ENCODE data around the gene RALGPS1. TPM values are rescaled to one million over a fixed set of nuclear protein-coding genes. Genes with fewer than 3 reads are reported as not detected.

The RALGPS1 gene
- total RNA-seq, 1 experiment from 2014 or later: 18.6 TPM

GRCh38 chr9:127142931-127143464, 228.4 kb downstream of the RALGPS1 start:
- no peaks in the 10 kb centered on the region for H3K9me3 ChIP-seq (ENCODE audit: control insufficient read depth, low read depth, low read length)
- H2AK5ac ChIP-seq (ENCODE audit: insufficient read length, low read length): no peak overlapping the region
- no peak overlapping the region for H3K18ac ChIP-seq (ENCODE audit: insufficient read length, low read depth, low read length)
- H3K4ac ChIP-seq (ENCODE audit: low read depth, low read length): no peak overlapping the region
- H3K4me1 Mint-ChIP-seq: peaks cover 15 to 21% of the 10 kb centered on the region in 2 experiments
- no peaks in the 10 kb centered on the region for H4K20me1 ChIP-seq (ENCODE audit: control insufficient read depth, insufficient read depth, insufficient read length)
- H2AFZ ChIP-seq (ENCODE audit: low read length): no peak overlapping the region
- no peaks in the 10 kb centered on the region for H3K27me3 ChIP-seq (ENCODE audit: insufficient read depth, low read length)
- no peak for TF ChIP-seq CTCF (conservative IDR thresholded peaks at IDR 0.05)
- H3K4me1 ChIP-seq (ENCODE audit: insufficient read depth, low read length): peaks cover 2% of the 10 kb centered on the region; the same call in 1 of the 2 replicates
- no peak for DNase-seq
- no peaks in the 10 kb centered on the region for H3K79me1 ChIP-seq (ENCODE audit: insufficient read depth, low read depth, low read length, poor library complexity, severe bottlenecking)
- no peak overlapping the region for H2BK120ac ChIP-seq (ENCODE audit: low read depth, low read length, poor library complexity, severe bottlenecking)
- no peak overlapping the region for H4K91ac ChIP-seq (ENCODE audit: insufficient read length, low read depth, low read length)
- no peak overlapping the region for H4K5ac ChIP-seq (ENCODE audit: insufficient read length, low read depth, low read length)
- no peak overlapping the region for H2BK12ac ChIP-seq (ENCODE audit: insufficient read length, low read depth, low read length)
- no peak overlapping the region for H3K14ac ChIP-seq (ENCODE audit: insufficient read depth, low read length)
- no peaks in the 10 kb centered on the region for H3K9me3 Mint-ChIP-seq
- H3K27ac Mint-ChIP-seq: no peak overlapping the region; a peak in 1 of 7 replicates
- no peaks in the 10 kb centered on the region; a peak in 1 of 7 replicates for H3K36me3 Mint-ChIP-seq (ENCODE audit: insufficient read depth in 1 of 3, low read depth in 3 of 3)
- WGBS (ENCODE audit: extremely low coverage, insufficient read length, low lambda C conversion rate): no CpG with 5 or more reads among the region's 2 CpGs
- H2BK15ac ChIP-seq (ENCODE audit: low read depth, low read length): no peak overlapping the region
- H3K4me3 Mint-ChIP-seq: no peak overlapping the region
- H3K23ac ChIP-seq (ENCODE audit: insufficient read length, low read depth, low read length): no peak overlapping the region
- H3K9ac ChIP-seq (ENCODE audit: extremely low read depth, insufficient read length, low read length): no peak overlapping the region
- no peak overlapping the region for H3K27ac ChIP-seq (ENCODE audit: insufficient read length, low read depth, low read length)
- no peak overlapping the region for H4K8ac ChIP-seq (replicated peaks; ENCODE audit: insufficient read length, low read depth, low read length)
- no peak overlapping the region for H3T11ph ChIP-seq (ENCODE audit: low read length)
- no peak overlapping the region for H2BK20ac ChIP-seq (ENCODE audit: low read depth, low read length, poor library complexity, severe bottlenecking)
- H3K23me2 ChIP-seq (ENCODE audit: insufficient read length, low read depth, low read length, poor library complexity, severe bottlenecking): no peaks in the 10 kb centered on the region
- no peaks in the 10 kb centered on the region for H3K79me2 ChIP-seq (ENCODE audit: insufficient read depth, low read length)
- no peaks in the 10 kb centered on the region; the same call in 1 of the 2 replicates for H3K27me3 Mint-ChIP-seq (ENCODE audit: low read depth)
- no peak overlapping the region for H3K56ac ChIP-seq (ENCODE audit: insufficient read length, low read depth, low read length)
- H2BK5ac ChIP-seq (ENCODE audit: insufficient read length, low read length): no peak overlapping the region
- no peak overlapping the region for H3K4me2 ChIP-seq (ENCODE audit: insufficient read depth, insufficient read length, low read length)

Data from H9 (cell line).